Glutamatergic neuron (in vitro differentiated cells): ENCODE data around the gene VAMP3. TPM values are rescaled to one million over a fixed set of nuclear protein-coding genes. Genes with fewer than 3 reads are reported as not detected.
A peak's percentile ranks its signal among the peaks of the same experiment; 100 is the strongest.

Experiments used
- DNase-seq: peaks from one replicate; pipeline ENCODE4 v3.0.0; 2022
- H3K27ac Mint-ChIP-seq: one replicate; pipeline ENCODE4 v1.8.0; 2020; ENCODE audit warnings: mild to moderate bottlenecking, mixed read lengths, inconsistent platforms; ENCODE audit not compliant: unreplicated experiment
- H3K27me3 Mint-ChIP-seq: one replicate; pipeline ENCODE4 v1.8.0; 2020; ENCODE audit warnings: mild to moderate bottlenecking, moderate library complexity, mixed read lengths, inconsistent platforms; ENCODE audit not compliant: unreplicated experiment
- H3K36me3 Mint-ChIP-seq: one replicate; pipeline ENCODE4 v1.8.0; 2020; ENCODE audit warnings: mild to moderate bottlenecking, mixed read lengths, inconsistent platforms; ENCODE audit not compliant: unreplicated experiment
- H3K4me1 Mint-ChIP-seq: one replicate; pipeline ENCODE4 v1.8.0; 2020; ENCODE audit warnings: mild to moderate bottlenecking, low read depth, mixed read lengths, inconsistent platforms; ENCODE audit not compliant: unreplicated experiment
- H3K4me3 Mint-ChIP-seq: one replicate; pipeline ENCODE4 v1.8.0; 2020; ENCODE audit warnings: mild to moderate bottlenecking, mixed read lengths, inconsistent platforms; ENCODE audit not compliant: unreplicated experiment
- H3K9me3 Mint-ChIP-seq: one replicate; pipeline ENCODE4 v1.8.0; 2020; ENCODE audit warnings: mild to moderate bottlenecking, moderate library complexity, mixed read lengths, inconsistent platforms; ENCODE audit not compliant: unreplicated experiment
- CTCF ChIP-seq: fragments of 200-600 bp; sonication (generic); IDR thresholded peaks from one replicate; pipeline ENCODE4 v1.5.0; 2021; ENCODE audit not compliant: partially characterized antibody, unreplicated experiment
- total RNA-seq: library from RNA; stranded (reverse); fragmentation: NEBNext Ultra II Directional; extraction: Animal tissue kit (Norgen Biotek cat#: 25700); gene quantifications from one replicate; pipeline ENCODE4 v1.2.1, GENCODE V29; 2021; ENCODE audit not compliant: unreplicated experiment

The VAMP3 gene
- total RNA-seq, 1 donor from 2014 or later: 21.3 TPM

GRCh38 chr1:7781501-7781900 lies 10.4 kb downstream of the VAMP3 start:
- Mint-ChIP-seq H3K4me1 (no peaks in the 10 kb centered on the region), H3K27ac (no peak overlapping the region), H3K4me3 (no peak overlapping the region), H3K9me3 (peaks cover 4% of the 10 kb centered on the region), H3K36me3 (peaks cover 6% of the 10 kb centered on the region), H3K27me3 (peaks cover 3% of the 10 kb centered on the region)
- DNase-seq: no peak
- TF ChIP-seq CTCF: no peak

GRCh38 chr1:7781923-7782495 lies 10.9 kb downstream of the VAMP3 start:
- no peak for TF ChIP-seq CTCF
- Mint-ChIP-seq H3K36me3 (peaks cover 6% of the 10 kb centered on the region), H3K4me3 (peak overlapping the region; percentile 84)

GRCh38 chr1:7783178-7783711 lies 12.1 kb downstream of the VAMP3 start:
- H3K9me3 Mint-ChIP-seq: peaks cover 4% of the 10 kb centered on the region
- H3K4me3 Mint-ChIP-seq: peak overlapping the region; percentile 84
- no peaks in the 10 kb centered on the region for H3K4me1 Mint-ChIP-seq
- no peak overlapping the region for H3K27ac Mint-ChIP-seq
- H3K27me3 Mint-ChIP-seq: peaks cover 3% of the 10 kb centered on the region
- peaks cover 6% of the 10 kb centered on the region for H3K36me3 Mint-ChIP-seq
- no peak for TF ChIP-seq CTCF
- DNase-seq: peak; percentile 76

More at GRCh38 chr1:7781923-7782495, 10.9 kb downstream of the VAMP3 start:
- Mint-ChIP-seq H3K4me1 (no peaks in the 10 kb centered on the region), H3K27me3 (peaks cover 3% of the 10 kb centered on the region), H3K9me3 (peaks cover 4% of the 10 kb centered on the region), H3K27ac (peak overlapping the region; percentile 18)
- DNase-seq: no peak

GRCh38 chr1:7783826-7784491 lies 12.9 kb downstream of the VAMP3 start, which contains the start of gene PER3:
Gene PER3 (plus strand): TSS chr1:7784291. CDS start chr1:7784878, 587 bp downstream.
- no peak for TF ChIP-seq CTCF
- Mint-ChIP-seq H3K9me3 (peaks cover 4% of the 10 kb centered on the region), H3K4me3 (peak within 1 kb of the TSS; percentile 84), H3K27ac (no peak within 1 kb of the TSS), H3K36me3 (peaks cover 6% of the 10 kb centered on the region), H3K27me3 (peaks cover 3% of the 10 kb centered on the region), H3K4me1 (no peaks in the 10 kb centered on the region)
- peak; percentile 97 for DNase-seq
